Right lobe of liver (tissue), 6 donors: ENCODE measurements around the gene SCNN1G. TPM values are rescaled to one million over a fixed set of nuclear protein-coding genes. Genes with fewer than 3 reads are reported as not detected.

Experiments used
- ATAC-seq, 4 donors: fragments of 200-7000 bp; cut with Tn5 transposase; one replicate each; pipeline ENCODE4 v1.9.1; 2020; ENCODE audit warnings: mild to moderate bottlenecking in 4 of 4, moderate library complexity in 4 of 4
- DNase-seq, 3 donors: peaks; one replicate each; pipeline ENCODE4 v3.0.0-alpha.2; 2020
- H3K27ac ChIP-seq, 3 donors: fragments of 200-600 bp; one replicate each; pipeline ENCODE4 v1.8.0; 2022
- H3K27me3 ChIP-seq, 2 donors: fragments of 200-600 bp; one replicate each; pipeline ENCODE4 v1.8.0; 2022
- H3K36me3 ChIP-seq, 4 donors: fragments of 200-600 bp; sonication (generic) in 1 of 4; one replicate each; pipeline versions ENCODE4 v1.5.1 to v1.8.0; 2017 to 2022; ENCODE audit warnings: control low read depth in 1 of 4
- H3K4me1 ChIP-seq, 4 donors: fragments of 200-600 bp; sonication (generic) in 1 of 4; one replicate each; pipeline versions ENCODE4 v1.5.1 to v1.8.0; 2017 to 2022; ENCODE audit warnings: control low read depth in 1 of 4
- H3K4me3 ChIP-seq, 3 donors: fragments of 200-600 bp; one replicate each; pipeline ENCODE4 v1.8.0; 2022
- H3K9me3 ChIP-seq, 4 donors: fragments of 200-600 bp; sonication (generic) in 1 of 4; one replicate each; pipeline versions ENCODE4 v1.5.1 to v1.8.0; 2017 to 2022; ENCODE audit warnings: control low read depth in 1 of 4
- POLR2A ChIP-seq: fragments of 450-650 bp; IDR thresholded peaks from one replicate; pipeline ENCODE4 v1.6.1; 2017; ENCODE audit warnings: antibody characterized with exemption, mild to moderate bottlenecking
- WGBS: methylation state at CpG from one replicate; pipeline ENCODE4 v1.1.6; 2018; ENCODE audit warnings: low coverage, low lambda C conversion rate; ENCODE audit not compliant: insufficient coverage; ENCODE audit errors: missing lambda C conversion rate; 5-methylcytosine and 5-hydroxymethylcytosine counted together
- intact Hi-C, 2 donors: fragments of 100-400 bp; cut with DNase I; formaldehyde crosslinking; loops; one replicate each; pipeline versions ENCODE4 v1.11.2 to v1.14.1; 2022
- total RNA-seq, 6 experiments: library from RNA; depleted of rRNA in 2 of 6; stranded (reverse); fragments of >200 nt in 2 of 6; fragmentation: NEBNext Ultra II Directional in 3 of 6; extraction: Animal tissue kit (Norgen Biotek cat#: 25700) in 3 of 6; gene quantifications; one replicate each; pipeline versions ENCODE4 v1.1.0 to v1.2.4, GENCODE V29; 2016 to 2023
- TF ChIP-seq, protein P1 (sequence below), 4 donors: fragments of 200-600 bp in 3 of 4; fragments of 450-650 bp in 1 of 4; IDR thresholded peaks; one replicate each; pipeline versions ENCODE4 v1.5.1 to v1.8.0; 2016 to 2022; ENCODE audit warnings: antibody characterized with exemption in 4 of 4, mild to moderate bottlenecking in 2 of 4
- donor health status: DM: no; HTN: yes; CAD: no.
- donor health status: DM: no; HTN: no; CAD: no.
- donor health status: DM: no; HTN: no; CAD: no.
- donor health status: DM: no; HTN: yes; CAD: no.
- donor health status: DM: no; HTN: yes; CAD: no.

SCNN1G gene
- total RNA-seq, 6 experiments from 2014 or later, result not detected

GRCh38 chr16:23223368-23223767 is 40.8 kb downstream of the SCNN1G start:
- intact Hi-C loops, result no loop called here
- no peaks in the 10 kb centered on the region for H3K4me1 ChIP-seq
- no peak for TF ChIP-seq POLR2A
- TF ChIP-seq, protein P1, sequence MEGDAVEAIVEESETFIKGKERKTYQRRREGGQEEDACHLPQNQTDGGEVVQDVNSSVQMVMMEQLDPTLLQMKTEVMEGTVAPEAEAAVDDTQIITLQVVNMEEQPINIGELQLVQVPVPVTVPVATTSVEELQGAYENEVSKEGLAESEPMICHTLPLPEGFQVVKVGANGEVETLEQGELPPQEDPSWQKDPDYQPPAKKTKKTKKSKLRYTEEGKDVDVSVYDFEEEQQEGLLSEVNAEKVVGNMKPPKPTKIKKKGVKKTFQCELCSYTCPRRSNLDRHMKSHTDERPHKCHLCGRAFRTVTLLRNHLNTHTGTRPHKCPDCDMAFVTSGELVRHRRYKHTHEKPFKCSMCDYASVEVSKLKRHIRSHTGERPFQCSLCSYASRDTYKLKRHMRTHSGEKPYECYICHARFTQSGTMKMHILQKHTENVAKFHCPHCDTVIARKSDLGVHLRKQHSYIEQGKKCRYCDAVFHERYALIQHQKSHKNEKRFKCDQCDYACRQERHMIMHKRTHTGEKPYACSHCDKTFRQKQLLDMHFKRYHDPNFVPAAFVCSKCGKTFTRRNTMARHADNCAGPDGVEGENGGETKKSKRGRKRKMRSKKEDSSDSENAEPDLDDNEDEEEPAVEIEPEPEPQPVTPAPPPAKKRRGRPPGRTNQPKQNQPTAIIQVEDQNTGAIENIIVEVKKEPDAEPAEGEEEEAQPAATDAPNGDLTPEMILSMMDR (IDR thresholded peaks at IDR 0.05), result no peak
- H3K9me3 ChIP-seq, result no peaks in the 10 kb centered on the region
- 53% methylated on average over 8 of the region's 8 CpGs for WGBS
- H3K36me3 ChIP-seq, result no peaks in the 10 kb centered on the region
- no peaks in the 10 kb centered on the region for H3K27me3 ChIP-seq
- no peak overlapping the region for H3K27ac ChIP-seq
- ATAC-seq (no peak), DNase-seq (no peak)
- H3K4me3 ChIP-seq, result no peak overlapping the region

- TF ChIP-seq POLR2A, result no peak
- TF ChIP-seq, protein P1 (IDR thresholded peaks at IDR 0.05), result no peak
- Histone ChIP-seq H3K4me3 (no peak overlapping the region), H3K36me3 (no peaks in the 10 kb centered on the region), H3K4me1 (no peaks in the 10 kb centered on the region), H3K27me3 (no peaks in the 10 kb centered on the region), H3K27ac (no peak overlapping the region), H3K9me3 (no peaks in the 10 kb centered on the region)
- ATAC-seq (no peak), DNase-seq (no peak)
- intact Hi-C loops, result no loop called here
- WGBS, result 43% methylated on average over 4 of the region's 4 CpGs
These were observed 42.6 kb downstream of the SCNN1G start for GRCh38 chr16:23225109-23225508.

DNA sequence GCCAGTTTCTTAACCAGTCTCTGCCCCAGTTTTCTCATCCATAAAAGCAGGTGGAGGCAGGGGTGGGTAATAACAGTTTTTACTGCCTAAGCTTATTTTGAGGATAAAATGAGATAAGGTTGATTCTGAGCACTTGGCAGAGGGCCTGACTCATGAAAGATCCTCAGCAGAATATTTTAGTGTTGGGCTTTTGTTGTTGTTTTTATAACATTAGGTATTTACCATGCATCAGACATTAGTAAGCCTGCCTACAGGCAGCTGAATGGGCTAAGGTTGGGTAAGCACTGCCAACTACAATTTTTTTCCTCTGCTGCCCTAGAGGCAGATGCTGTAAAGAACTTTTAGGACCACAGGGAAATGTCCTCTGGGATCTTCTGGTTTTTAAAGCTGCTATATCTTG is 43.1 kb downstream of the SCNN1G start:
- H3K4me3 ChIP-seq, result no peak overlapping the region
- ATAC-seq (no peak), DNase-seq (no peak)
- no peaks in the 10 kb centered on the region for H3K4me1 ChIP-seq
- TF ChIP-seq, protein P1 (IDR thresholded peaks at IDR 0.05), result no peak
- TF ChIP-seq POLR2A, result no peak
- no peaks in the 10 kb centered on the region for H3K9me3 ChIP-seq
- no peak overlapping the region for H3K27ac ChIP-seq
- no peaks in the 10 kb centered on the region for H3K36me3 ChIP-seq
- no peaks in the 10 kb centered on the region for H3K27me3 ChIP-seq
- intact Hi-C loops, result no loop called here

GRCh38 chr16:23227529-23227928 is 45.0 kb downstream of the SCNN1G start:
- no peak overlapping the region for H3K27ac ChIP-seq
- no peaks in the 10 kb centered on the region for H3K4me1 ChIP-seq
- TF ChIP-seq, protein P1 (IDR thresholded peaks at IDR 0.05), result no peak
- no peak for TF ChIP-seq POLR2A
- ATAC-seq (no peak), DNase-seq (no peak)
- no peak overlapping the region for H3K4me3 ChIP-seq
- 46% methylated on average over 3 of the region's 4 CpGs for WGBS
- intact Hi-C loops, result no loop called here
- H3K36me3 ChIP-seq, result no peaks in the 10 kb centered on the region
- H3K27me3 ChIP-seq, result no peaks in the 10 kb centered on the region
- H3K9me3 ChIP-seq, result no peaks in the 10 kb centered on the region

GRCh38 chr16:23229714-23230113 is 47.2 kb downstream of the SCNN1G start:
- DNase-seq (no peak), ATAC-seq (no peak)
- H3K27me3 ChIP-seq, result no peaks in the 10 kb centered on the region
- no peaks in the 10 kb centered on the region for H3K36me3 ChIP-seq
- intact Hi-C loops, result no loop called here
- TF ChIP-seq POLR2A, result no peak
- TF ChIP-seq, protein P1 (IDR thresholded peaks at IDR 0.05), result no peak
- H3K4me1 ChIP-seq, result no peaks in the 10 kb centered on the region
- H3K27ac ChIP-seq, result no peak overlapping the region
- H3K9me3 ChIP-seq, result no peaks in the 10 kb centered on the region
- WGBS, result 66% methylated on average over 4 of the region's 4 CpGs
- no peak overlapping the region for H3K4me3 ChIP-seq
